ENCODE data around the gene SYT2.
"Not testable (repeated sequence)": the region's sequence is repeated elsewhere in the genome, so short reads cannot be mapped to it uniquely, and the experiment has no call there.

GRCh38 chr1:202553078-202553477, 157.2 kb downstream of the SYT2 start:
- not testable (repeated sequence) for TF ChIP-seq POLR2A (IDR thresholded peaks at IDR 0.05)
- TF ChIP-seq, protein P1, sequence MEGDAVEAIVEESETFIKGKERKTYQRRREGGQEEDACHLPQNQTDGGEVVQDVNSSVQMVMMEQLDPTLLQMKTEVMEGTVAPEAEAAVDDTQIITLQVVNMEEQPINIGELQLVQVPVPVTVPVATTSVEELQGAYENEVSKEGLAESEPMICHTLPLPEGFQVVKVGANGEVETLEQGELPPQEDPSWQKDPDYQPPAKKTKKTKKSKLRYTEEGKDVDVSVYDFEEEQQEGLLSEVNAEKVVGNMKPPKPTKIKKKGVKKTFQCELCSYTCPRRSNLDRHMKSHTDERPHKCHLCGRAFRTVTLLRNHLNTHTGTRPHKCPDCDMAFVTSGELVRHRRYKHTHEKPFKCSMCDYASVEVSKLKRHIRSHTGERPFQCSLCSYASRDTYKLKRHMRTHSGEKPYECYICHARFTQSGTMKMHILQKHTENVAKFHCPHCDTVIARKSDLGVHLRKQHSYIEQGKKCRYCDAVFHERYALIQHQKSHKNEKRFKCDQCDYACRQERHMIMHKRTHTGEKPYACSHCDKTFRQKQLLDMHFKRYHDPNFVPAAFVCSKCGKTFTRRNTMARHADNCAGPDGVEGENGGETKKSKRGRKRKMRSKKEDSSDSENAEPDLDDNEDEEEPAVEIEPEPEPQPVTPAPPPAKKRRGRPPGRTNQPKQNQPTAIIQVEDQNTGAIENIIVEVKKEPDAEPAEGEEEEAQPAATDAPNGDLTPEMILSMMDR (IDR thresholded peaks at IDR 0.05): not testable (repeated sequence)
